Measurements from ENCODE around the gene LHX1.

The LHX1 gene

GRCh38 chr17:36939802-36940312 is 2.6 kb downstream of the LHX1 start:
- DNase-seq: no peak

GRCh38 chr17:36940313-36941264 is 3.3 kb downstream of the LHX1 start:
- peak; percentile 27 for DNase-seq

GRCh38 chr17:36941265-36942010 is 4.2 kb downstream of the LHX1 start:
- peak; percentile 32 for DNase-seq

- peak; percentile 30 for DNase-seq
Measured at GRCh38 chr17:36942019-36942599, 4.8 kb downstream of the LHX1 start.

- peak; percentile 37 for DNase-seq
Measured at GRCh38 chr17:36942631-36943125, 5.4 kb downstream of the LHX1 start.

GRCh38 chr17:36943250-36944191 is 6.2 kb downstream of the LHX1 start:
- DNase-seq: no peak

- DNase-seq: no peak
Measured at GRCh38 chr17:36944553-36944952, 7.3 kb downstream of the LHX1 start.

- DNase-seq: no peak
Measured at GRCh38 chr17:36945140-36945539, 7.9 kb downstream of the LHX1 start.

- no peak for DNase-seq
Measured at GRCh38 chr17:36945959-36946725, 8.9 kb downstream of the LHX1 start.

- no peak for DNase-seq
Measured at GRCh38 chr17:36946726-36947091, 9.4 kb downstream of the LHX1 start.

GRCh38 chr17:36947922-36948716 is 10.8 kb downstream of the LHX1 start:
- peak; percentile 35 for DNase-seq

GRCh38 chr17:36948717-36949460 is 11.6 kb downstream of the LHX1 start, which contains the start of gene AATF:
TSS of gene AATF (plus strand) at chr17:36948954. CDS start at chr17:36949126, 172 bp downstream.
- peak; percentile 95 for DNase-seq

- DNase-seq: no peak
Measured at GRCh38 chr17:36949461-36949927, 12.2 kb downstream of the LHX1 start.

- no peak for DNase-seq
Measured at GRCh38 chr17:36950027-36950426, 12.8 kb downstream of the LHX1 start.

- DNase-seq: no peak
Measured at GRCh38 chr17:36951084-36951789, 14.0 kb downstream of the LHX1 start.

GRCh38 chr17:36971508-36971907 is 34.2 kb downstream of the LHX1 start:
- no peak for DNase-seq

GRCh38 chr17:36972186-36972700 is 35.0 kb downstream of the LHX1 start:
- DNase-seq: no peak

GRCh38 chr17:36972905-36973304 is 35.6 kb downstream of the LHX1 start:
- DNase-seq: no peak

All from activated T-cell treated with anti-CD3 and anti-CD28 coated beads, Interleukin-2, amount 50 U/mL, for 1 hour (primary cell).